Measurements from ENCODE around the gene KRTAP4-8. TPM values are rescaled to one million over a fixed set of nuclear protein-coding genes. Genes with fewer than 3 reads are reported as not detected.

Gene KRTAP4-8
- total RNA-seq, 6 experiments from 2014 or later, result not detected

GRCh38 chr17:41048441-41048840 lies 49.5 kb downstream of the KRTAP4-8 start:
- Mint-ChIP-seq H3K9me3 (peaks cover 10% of the 10 kb centered on the region), H3K27ac (peak overlapping the region; percentile 93), H3K4me3 (peak overlapping the region; percentile 69), H3K36me3 (ENCODE audit: low read depth) (peaks cover 21% of the 10 kb centered on the region), H3K4me1 (ENCODE audit: low read depth) (peaks cover 70% of the 10 kb centered on the region), H3K27me3 (ENCODE audit: insufficient read depth) (peaks cover 1% of the 10 kb centered on the region)
- peak; percentile 91 for DNase-seq
- TF ChIP-seq CTCF (IDR thresholded peaks at IDR 0.05), result no peak

Other genes with a start within 250 kb of the KRTAP4-8 start
- not detected for gene KRT12, start 230.9 kb downstream of the KRTAP4-8 start, total RNA-seq (2021; fragmentation: NEBNext Ultra II Directional; extraction: Animal tissue kit (Norgen Biotek cat#: 25700))
- not detected for gene KRT20, start 212.9 kb downstream of the KRTAP4-8 start, total RNA-seq (2021; fragmentation: NEBNext Ultra II Directional; extraction: Animal tissue kit (Norgen Biotek cat#: 25700))
- under 1 TPM in 1 of 6 experiments, not detected in 5; 0.14 TPM for gene KRT23, start 160.5 kb downstream of the KRTAP4-8 start, total RNA-seq (2021; fragmentation: NEBNext Ultra II Directional; extraction: Animal tissue kit (Norgen Biotek cat#: 25700))
- gene KRT39, start 131.2 kb downstream of the KRTAP4-8 start, total RNA-seq (2021; fragmentation: NEBNext Ultra II Directional; extraction: Animal tissue kit (Norgen Biotek cat#: 25700)), result not detected
- not detected for gene KRT40, start 113.8 kb downstream of the KRTAP4-8 start, total RNA-seq (2021; fragmentation: NEBNext Ultra II Directional; extraction: Animal tissue kit (Norgen Biotek cat#: 25700))
- gene KRTAP3-3, start 104.0 kb downstream of the KRTAP4-8 start, total RNA-seq (2021; fragmentation: NEBNext Ultra II Directional; extraction: Animal tissue kit (Norgen Biotek cat#: 25700)), result not detected
- gene KRTAP3-2, start 98.2 kb downstream of the KRTAP4-8 start, total RNA-seq (2021; fragmentation: NEBNext Ultra II Directional; extraction: Animal tissue kit (Norgen Biotek cat#: 25700)), result not detected
- 10 to 100 TPM in 1 of 6 experiments, 1 to 10 TPM in 5; 2.5 to 10.2 (median 3.3) TPM for gene KRTAP3-1, start 89.0 kb downstream of the KRTAP4-8 start, total RNA-seq (2021; fragmentation: NEBNext Ultra II Directional; extraction: Animal tissue kit (Norgen Biotek cat#: 25700))
- gene KRTAP1-5, start 70.9 kb downstream of the KRTAP4-8 start, total RNA-seq (2021; fragmentation: NEBNext Ultra II Directional; extraction: Animal tissue kit (Norgen Biotek cat#: 25700)), result 100 to 1,000 TPM in 1 of 6 experiments, 10 to 100 TPM in 5; 61.6 to 114 (median 76.8) TPM
- not detected for gene KRTAP1-4, start 67.9 kb downstream of the KRTAP4-8 start, total RNA-seq (2021; fragmentation: NEBNext Ultra II Directional; extraction: Animal tissue kit (Norgen Biotek cat#: 25700))
- not detected for gene KRTAP1-3, start 63.3 kb downstream of the KRTAP4-8 start, total RNA-seq (2021; fragmentation: NEBNext Ultra II Directional; extraction: Animal tissue kit (Norgen Biotek cat#: 25700))
- 1 to 10 TPM in 1 of 6 experiments, under 1 TPM in 5; 0.21 to 1.1 (median 0.50) TPM for gene KRTAP1-1, start 56.7 kb downstream of the KRTAP4-8 start, total RNA-seq (2021; fragmentation: NEBNext Ultra II Directional; extraction: Animal tissue kit (Norgen Biotek cat#: 25700))
- under 1 TPM in 1 of 6 experiments, not detected in 5; 0.38 TPM for gene KRTAP2-1, start 50.8 kb downstream of the KRTAP4-8 start, total RNA-seq (2021; fragmentation: NEBNext Ultra II Directional; extraction: Animal tissue kit (Norgen Biotek cat#: 25700))
- under 1 TPM in 4 of 6 experiments, not detected in 2; 0.46 to 0.96 (median 0.53) TPM for gene KRTAP2-2, start 42.9 kb downstream of the KRTAP4-8 start, total RNA-seq (2021; fragmentation: NEBNext Ultra II Directional; extraction: Animal tissue kit (Norgen Biotek cat#: 25700))
- 100 to 1,000 TPM in 1 of 6 experiments, 10 to 100 TPM in 5; 30.3 to 105 (median 44.4) TPM for gene KRTAP2-3, start 38.0 kb downstream of the KRTAP4-8 start, total RNA-seq (2021; fragmentation: NEBNext Ultra II Directional; extraction: Animal tissue kit (Norgen Biotek cat#: 25700))
- not detected for gene KRTAP2-4, start 32.3 kb downstream of the KRTAP4-8 start, total RNA-seq (2021; fragmentation: NEBNext Ultra II Directional; extraction: Animal tissue kit (Norgen Biotek cat#: 25700))
- gene KRTAP4-7, start 14.0 kb downstream of the KRTAP4-8 start, total RNA-seq (2021; fragmentation: NEBNext Ultra II Directional; extraction: Animal tissue kit (Norgen Biotek cat#: 25700)), result not detected
- gene KRTAP4-16, start 4.1 kb upstream of the KRTAP4-8 start, total RNA-seq (2021; fragmentation: NEBNext Ultra II Directional; extraction: Animal tissue kit (Norgen Biotek cat#: 25700)), result not detected
- under 1 TPM in 2 of 6 experiments, not detected in 4; 0.85 to 0.90 TPM for gene KRTAP4-9, start 7.2 kb upstream of the KRTAP4-8 start, total RNA-seq (2021; fragmentation: NEBNext Ultra II Directional; extraction: Animal tissue kit (Norgen Biotek cat#: 25700))
- not detected for gene KRTAP4-11, start 20.2 kb upstream of the KRTAP4-8 start, total RNA-seq (2021; fragmentation: NEBNext Ultra II Directional; extraction: Animal tissue kit (Norgen Biotek cat#: 25700))
- gene KRTAP4-12, start 26.0 kb upstream of the KRTAP4-8 start, total RNA-seq (2021; fragmentation: NEBNext Ultra II Directional; extraction: Animal tissue kit (Norgen Biotek cat#: 25700)), result 1 to 10 TPM; 6.1 to 8.4 (median 6.7) TPM
- not detected for gene KRTAP4-6, start 42.4 kb upstream of the KRTAP4-8 start, total RNA-seq (2021; fragmentation: NEBNext Ultra II Directional; extraction: Animal tissue kit (Norgen Biotek cat#: 25700))
- gene KRTAP4-5, start 51.7 kb upstream of the KRTAP4-8 start, total RNA-seq (2021; fragmentation: NEBNext Ultra II Directional; extraction: Animal tissue kit (Norgen Biotek cat#: 25700)), result not detected
- not detected for gene KRTAP4-4, start 62.6 kb upstream of the KRTAP4-8 start, total RNA-seq (2021; fragmentation: NEBNext Ultra II Directional; extraction: Animal tissue kit (Norgen Biotek cat#: 25700))
- not detected for gene KRTAP4-3, start 70.1 kb upstream of the KRTAP4-8 start, total RNA-seq (2021; fragmentation: NEBNext Ultra II Directional; extraction: Animal tissue kit (Norgen Biotek cat#: 25700))
- gene KRTAP4-2, start 80.1 kb upstream of the KRTAP4-8 start, total RNA-seq (2021; fragmentation: NEBNext Ultra II Directional; extraction: Animal tissue kit (Norgen Biotek cat#: 25700)), result not detected
- gene KRTAP4-1, start 86.8 kb upstream of the KRTAP4-8 start, total RNA-seq (2021; fragmentation: NEBNext Ultra II Directional; extraction: Animal tissue kit (Norgen Biotek cat#: 25700)), result not detected
- not detected for gene KRTAP9-1, start 91.7 kb upstream of the KRTAP4-8 start, total RNA-seq (2021; fragmentation: NEBNext Ultra II Directional; extraction: Animal tissue kit (Norgen Biotek cat#: 25700))
- not detected for gene KRTAP9-2, start 128.5 kb upstream of the KRTAP4-8 start, total RNA-seq (2021; fragmentation: NEBNext Ultra II Directional; extraction: Animal tissue kit (Norgen Biotek cat#: 25700))
- gene KRTAP9-3, start 134.3 kb upstream of the KRTAP4-8 start, total RNA-seq (2021; fragmentation: NEBNext Ultra II Directional; extraction: Animal tissue kit (Norgen Biotek cat#: 25700)), result not detected
- gene KRTAP9-8, start 139.9 kb upstream of the KRTAP4-8 start, total RNA-seq (2021; fragmentation: NEBNext Ultra II Directional; extraction: Animal tissue kit (Norgen Biotek cat#: 25700)), result not detected
- gene KRTAP9-4, start 151.5 kb upstream of the KRTAP4-8 start, total RNA-seq (2021; fragmentation: NEBNext Ultra II Directional; extraction: Animal tissue kit (Norgen Biotek cat#: 25700)), result not detected
- not detected for gene KRTAP9-9, start 157.2 kb upstream of the KRTAP4-8 start, total RNA-seq (2021; fragmentation: NEBNext Ultra II Directional; extraction: Animal tissue kit (Norgen Biotek cat#: 25700))
- gene KRTAP9-6, start 167.2 kb upstream of the KRTAP4-8 start, total RNA-seq (2021; fragmentation: NEBNext Ultra II Directional; extraction: Animal tissue kit (Norgen Biotek cat#: 25700)), result not detected
- not detected for gene KRTAP9-7, start 177.6 kb upstream of the KRTAP4-8 start, total RNA-seq (2021; fragmentation: NEBNext Ultra II Directional; extraction: Animal tissue kit (Norgen Biotek cat#: 25700))
- not detected for gene KRTAP29-1, start 204.7 kb upstream of the KRTAP4-8 start, total RNA-seq (2021; fragmentation: NEBNext Ultra II Directional; extraction: Animal tissue kit (Norgen Biotek cat#: 25700))
- gene KRTAP16-1, start 211.2 kb upstream of the KRTAP4-8 start, total RNA-seq (2021; fragmentation: NEBNext Ultra II Directional; extraction: Animal tissue kit (Norgen Biotek cat#: 25700)), result not detected
- not detected for gene KRTAP17-1, start 217.6 kb upstream of the KRTAP4-8 start, total RNA-seq (2021; fragmentation: NEBNext Ultra II Directional; extraction: Animal tissue kit (Norgen Biotek cat#: 25700))